HG02571 (cell line): ENCODE measurements around the gene C5AR2.
"Not testable (repeated sequence)": the region's sequence is repeated elsewhere in the genome, so short reads cannot be mapped to it uniquely, and the experiment has no call there.

Experiments
- ATAC-seq: cut with Tn5 transposase; IDR thresholded peaks from one replicate; pipeline ENCODE4 v1.9.1; 2021; ENCODE audit warnings: mild to moderate bottlenecking, moderate library complexity; ENCODE audit not compliant: unreplicated experiment

The C5AR2 gene

DNA sequence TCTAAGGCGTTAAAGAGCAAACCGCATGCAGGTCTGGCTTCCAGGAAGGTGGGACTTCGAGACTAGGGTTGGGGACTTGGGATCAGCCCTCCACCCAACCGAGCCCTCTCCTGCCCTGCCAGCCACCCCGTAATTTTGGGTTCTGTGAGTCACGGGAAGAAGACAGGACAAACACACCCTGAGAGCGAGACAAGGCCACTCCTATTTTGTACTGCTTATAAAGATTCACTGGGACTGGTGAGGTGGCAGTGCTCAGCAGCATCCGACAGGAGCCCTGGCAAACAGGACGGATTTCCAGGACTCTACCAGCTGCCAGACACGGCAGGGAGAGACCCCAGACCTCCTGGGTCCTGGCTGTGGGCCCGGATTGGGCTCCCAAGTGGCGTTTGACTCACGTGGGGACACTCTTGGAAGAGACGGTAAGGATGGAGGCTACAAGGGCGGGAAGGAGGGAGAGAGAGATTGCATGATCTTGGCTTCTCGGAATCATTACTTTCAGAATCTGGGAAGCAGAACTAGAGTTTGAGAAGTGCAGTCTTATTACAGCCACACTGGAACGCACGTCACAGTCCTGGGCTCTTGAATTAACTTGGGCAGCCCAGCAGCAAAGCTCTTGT lies at the start of gene C5AR2:
TSS of gene C5AR2 (plus strand) at position 245 of the 617 bp plus-strand sequence. CDS start 8,625 bp downstream, outside the sequence.
- no peak for ATAC-seq

DNA sequence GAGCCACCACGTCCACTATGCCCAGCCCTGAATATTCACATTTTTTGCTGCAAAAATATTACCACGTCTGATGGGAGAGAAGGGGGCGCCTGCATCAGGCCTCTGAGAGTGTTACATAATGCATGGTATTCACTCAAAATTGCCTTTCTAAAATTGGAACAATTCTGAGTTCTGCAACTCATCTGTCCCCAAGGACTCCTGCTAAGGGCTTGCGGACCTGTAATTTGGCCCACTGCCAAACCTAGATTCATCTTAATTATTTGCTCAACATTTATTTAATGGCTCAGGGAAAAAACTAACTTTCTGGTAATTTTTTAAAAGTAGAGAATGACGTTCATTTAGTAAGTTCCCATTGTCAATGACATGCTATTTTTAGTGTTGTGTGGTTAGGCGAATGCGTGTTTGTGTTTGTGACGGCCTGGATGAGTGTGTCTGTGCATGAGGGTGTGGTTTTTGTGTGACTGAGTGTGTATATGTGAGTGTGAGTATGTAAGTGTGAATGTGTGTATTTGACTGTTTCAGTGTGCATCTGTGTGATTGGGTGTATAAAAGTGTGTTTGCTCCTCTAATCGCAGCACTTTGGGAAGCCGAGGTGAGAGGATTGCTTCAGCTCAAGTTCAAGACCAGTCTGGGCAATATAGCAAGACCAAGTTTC lies 48.4 kb upstream of the C5AR2 start:
- no peak for ATAC-seq

DNA sequence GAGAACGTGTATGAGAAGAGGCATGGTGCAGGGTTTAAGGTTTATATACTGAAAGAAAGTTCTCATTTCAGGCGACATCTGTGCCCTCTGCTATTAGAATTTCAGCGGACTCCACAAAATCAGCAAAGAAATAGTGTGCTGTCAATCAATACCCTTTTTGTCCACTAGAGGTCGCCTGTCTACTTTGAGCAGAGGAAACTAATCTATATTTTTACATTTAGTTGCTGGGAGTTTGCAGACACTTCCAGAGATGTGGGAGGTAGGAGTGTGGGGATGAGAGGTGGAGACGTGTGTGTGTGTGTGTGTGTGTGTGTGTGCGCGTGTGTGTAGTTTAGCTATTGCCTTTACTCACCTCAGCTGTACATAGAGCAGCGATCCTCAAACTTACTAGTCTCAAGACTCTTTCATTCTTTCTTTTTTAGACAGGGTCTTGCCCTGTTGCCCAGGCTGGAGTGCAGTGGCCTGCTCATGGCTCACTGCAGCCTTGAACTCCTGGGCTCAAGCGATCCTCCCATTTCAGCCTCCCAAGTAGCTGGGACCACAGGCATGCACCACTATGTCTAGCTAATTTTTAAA lies 47.6 kb upstream of the C5AR2 start:
- ATAC-seq = no peak

DNA sequence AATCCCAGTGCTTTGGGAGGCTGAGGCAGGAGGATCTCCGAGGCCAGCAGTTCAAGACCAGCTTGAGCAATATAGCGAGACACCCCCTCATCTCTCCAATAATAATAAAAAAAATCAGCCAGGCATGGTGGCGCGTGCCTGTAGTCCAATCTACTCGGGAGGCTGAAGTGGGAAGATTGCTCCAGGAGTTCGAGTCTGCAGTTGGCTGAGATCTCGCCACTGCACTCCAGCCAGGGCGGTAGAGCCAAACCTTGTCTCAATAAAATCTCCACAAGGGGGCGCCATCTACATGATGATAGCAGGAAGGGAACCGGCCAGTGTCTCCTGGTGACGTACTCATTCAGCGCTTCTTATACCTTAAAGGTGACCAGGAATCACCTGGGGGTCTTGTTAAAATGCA lies 35.9 kb upstream of the C5AR2 start:
- ATAC-seq = no peak

DNA sequence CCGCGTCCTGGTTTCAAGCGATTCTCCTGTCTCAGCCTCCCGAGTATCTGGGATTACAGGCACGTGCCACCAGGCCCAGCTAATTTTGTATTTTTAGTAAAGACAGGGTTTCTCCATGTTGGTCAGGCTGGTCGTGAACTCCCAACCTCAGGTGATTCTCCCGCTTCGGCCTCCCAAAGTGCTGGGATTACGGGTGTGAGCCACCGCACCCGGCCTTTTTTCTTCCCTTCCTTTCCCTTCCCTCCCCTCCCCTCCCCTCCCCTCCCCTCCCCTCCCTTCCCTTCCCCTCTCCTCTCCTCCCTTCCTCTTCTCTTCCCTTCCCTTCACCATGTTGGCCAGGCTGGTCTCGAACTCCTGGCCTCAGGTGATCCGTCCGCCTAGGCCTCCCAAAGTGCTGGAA lies 31.1 kb upstream of the C5AR2 start:
- not testable (repeated sequence) for ATAC-seq

DNA sequence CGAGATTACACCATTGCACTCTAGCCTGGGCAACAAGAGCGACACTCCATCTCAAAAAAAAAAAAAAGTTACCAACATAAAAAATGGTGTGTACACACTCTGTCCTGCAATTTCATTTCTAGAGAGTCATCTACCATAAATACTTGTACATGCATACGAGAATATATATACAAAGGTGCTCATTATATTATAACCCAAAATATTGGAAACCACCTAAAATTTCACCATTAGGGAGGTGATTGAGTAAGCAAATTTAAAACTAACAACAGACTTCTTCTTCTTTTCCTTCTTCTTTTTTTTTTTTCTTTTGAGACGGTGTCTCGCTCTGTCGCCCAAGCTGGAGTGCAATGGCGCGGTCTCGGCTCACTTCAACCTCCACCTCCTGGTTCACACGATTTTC lies 29.7 kb upstream of the C5AR2 start:
- ATAC-seq = no peak

DNA sequence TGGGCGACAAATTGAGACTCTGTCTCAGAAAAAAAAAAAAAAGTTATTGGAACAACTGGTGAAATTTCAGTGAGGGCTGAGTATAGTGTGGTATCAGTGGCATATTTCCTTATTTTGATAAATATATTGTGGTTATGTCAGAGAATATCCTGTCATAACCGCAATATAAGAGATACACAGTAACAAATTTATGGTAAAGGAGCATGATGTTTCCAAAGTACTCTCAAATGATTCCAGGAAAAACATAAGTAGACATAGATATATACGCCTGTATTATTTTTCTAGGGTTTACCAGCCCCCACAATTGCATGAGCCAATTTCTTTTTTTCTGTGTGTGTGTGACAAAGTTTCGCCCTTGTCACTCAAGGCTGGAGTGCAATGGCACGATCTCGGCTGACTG lies 28.0 kb upstream of the C5AR2 start:
- no peak for ATAC-seq

DNA sequence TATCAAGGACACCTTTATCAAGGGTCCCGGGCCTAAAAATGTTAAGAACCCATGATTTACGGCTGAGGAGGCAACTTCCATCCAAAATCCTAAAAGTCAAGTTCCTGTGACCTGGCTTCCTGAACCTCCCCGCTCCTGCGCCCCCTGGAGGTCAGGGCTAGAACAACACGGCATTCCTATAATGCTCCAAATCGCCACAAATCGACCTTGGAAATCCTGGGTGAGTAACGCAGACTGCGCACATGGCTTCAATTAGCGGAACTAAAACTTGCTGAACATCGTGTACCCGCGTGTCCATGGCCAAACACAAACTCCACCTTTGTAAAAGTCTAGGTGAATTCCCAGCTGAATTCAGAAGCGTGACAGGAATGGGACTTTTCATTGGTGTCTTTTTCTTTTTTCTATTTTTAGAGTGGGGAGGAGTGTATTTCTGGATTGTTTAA lies 26.6 kb upstream of the C5AR2 start:
- no peak for ATAC-seq

DNA sequence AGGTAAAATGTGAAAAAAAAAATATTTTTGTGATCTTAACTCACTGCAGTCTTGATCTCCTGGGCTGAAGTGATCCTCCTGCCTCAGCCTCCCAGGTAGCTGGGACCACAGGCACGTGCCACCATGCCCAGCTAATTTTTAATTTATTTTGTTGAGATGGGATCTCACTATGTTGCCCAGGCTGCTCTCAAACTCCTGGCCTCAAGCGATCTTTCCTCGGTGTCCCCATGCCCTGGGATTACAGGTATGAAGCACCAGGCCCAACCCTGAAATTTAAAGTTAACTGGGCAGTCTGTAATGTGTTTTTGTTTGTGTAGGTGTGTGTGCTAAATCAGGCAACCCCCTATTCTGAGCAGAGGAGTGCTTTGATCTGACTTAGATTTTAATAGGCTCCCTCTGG lies 25.7 kb upstream of the C5AR2 start:
- no peak for ATAC-seq

DNA sequence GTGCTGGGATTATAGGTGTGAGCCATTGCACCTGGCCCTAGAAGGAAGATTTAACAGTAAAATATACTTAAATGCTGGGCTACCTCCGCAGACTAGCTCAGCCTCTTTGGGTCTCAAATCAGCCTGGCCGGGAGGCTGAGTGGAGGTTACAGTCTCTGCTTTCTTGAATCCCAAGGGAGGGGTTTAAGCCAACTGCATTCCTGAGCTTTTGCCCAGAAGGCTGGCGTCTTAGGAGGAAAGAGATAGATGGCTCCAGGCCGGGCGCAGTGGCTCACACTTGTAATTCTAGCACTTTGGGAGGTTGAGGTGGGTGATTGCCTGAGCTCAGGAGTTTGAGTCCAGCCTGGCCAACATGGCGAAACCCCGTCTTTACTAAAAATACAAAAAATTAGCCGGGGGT lies 22.9 kb upstream of the C5AR2 start:
- no peak for ATAC-seq

DNA sequence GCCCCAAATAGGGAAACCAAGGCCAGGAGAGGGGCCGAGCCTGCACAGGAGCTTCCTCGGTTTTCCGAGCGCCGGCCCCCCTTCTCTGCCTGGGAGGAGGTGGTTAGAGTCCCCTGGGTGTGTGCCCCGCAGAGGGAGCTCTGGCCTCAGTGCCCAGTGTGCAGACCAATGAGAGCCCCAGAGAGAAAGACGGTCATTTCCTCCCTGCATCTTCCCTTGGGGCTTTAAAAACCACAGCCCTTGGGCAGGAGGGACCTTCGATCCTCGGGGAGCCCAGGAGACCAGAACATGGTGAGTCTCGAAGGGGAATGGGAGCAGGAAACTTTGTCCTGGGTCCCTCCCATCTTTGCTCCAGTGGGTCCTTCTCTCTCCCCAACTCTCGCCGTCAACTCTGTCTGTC lies 22.4 kb upstream of the C5AR2 start, which contains the start of gene C5AR1:
TSS of gene C5AR1 (plus strand) at position 254 of the 400 bp plus-strand sequence. CDS start at position 289, 35 bp downstream.
- ATAC-seq = no peak

DNA sequence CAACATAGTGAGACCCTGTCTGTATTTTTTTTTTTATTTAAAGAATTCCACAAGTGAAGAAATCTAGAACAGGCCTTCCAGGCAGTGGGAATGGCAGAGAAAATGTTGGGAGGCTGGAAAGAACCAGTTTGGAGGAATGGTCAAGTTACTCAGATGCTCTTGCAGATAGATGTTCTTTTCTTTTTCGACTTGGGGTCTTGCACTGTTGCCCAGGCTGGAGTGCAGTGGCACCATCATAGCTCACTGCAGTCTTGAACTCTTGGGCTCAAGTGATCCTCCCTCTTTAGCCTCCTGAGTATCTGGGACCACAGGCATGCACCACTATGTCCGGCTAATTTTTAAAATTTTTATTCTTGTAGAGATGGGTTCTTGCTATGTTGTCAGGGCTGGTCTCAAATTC lies 21.7 kb upstream of the C5AR2 start:
- no peak for ATAC-seq

DNA sequence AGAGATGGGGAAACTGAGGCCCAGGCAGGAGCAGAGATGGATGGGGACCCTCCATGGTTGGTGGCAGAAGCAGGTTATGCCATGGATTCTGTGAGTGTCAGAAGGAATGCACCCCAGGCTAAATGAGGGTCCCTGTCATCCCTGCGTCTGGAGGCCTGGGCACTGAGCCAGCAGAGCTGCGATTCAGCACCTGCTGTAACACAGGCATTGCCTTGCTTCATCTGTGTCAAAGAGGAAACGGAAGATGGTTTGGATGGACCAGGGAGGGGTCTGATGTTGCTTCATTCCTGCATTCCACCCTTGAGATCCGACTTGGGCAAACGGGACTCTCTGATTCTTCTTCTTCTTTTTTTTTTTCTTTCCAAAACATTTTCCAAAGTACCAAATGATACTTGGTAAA lies 21.2 kb upstream of the C5AR2 start:
- no peak for ATAC-seq

DNA sequence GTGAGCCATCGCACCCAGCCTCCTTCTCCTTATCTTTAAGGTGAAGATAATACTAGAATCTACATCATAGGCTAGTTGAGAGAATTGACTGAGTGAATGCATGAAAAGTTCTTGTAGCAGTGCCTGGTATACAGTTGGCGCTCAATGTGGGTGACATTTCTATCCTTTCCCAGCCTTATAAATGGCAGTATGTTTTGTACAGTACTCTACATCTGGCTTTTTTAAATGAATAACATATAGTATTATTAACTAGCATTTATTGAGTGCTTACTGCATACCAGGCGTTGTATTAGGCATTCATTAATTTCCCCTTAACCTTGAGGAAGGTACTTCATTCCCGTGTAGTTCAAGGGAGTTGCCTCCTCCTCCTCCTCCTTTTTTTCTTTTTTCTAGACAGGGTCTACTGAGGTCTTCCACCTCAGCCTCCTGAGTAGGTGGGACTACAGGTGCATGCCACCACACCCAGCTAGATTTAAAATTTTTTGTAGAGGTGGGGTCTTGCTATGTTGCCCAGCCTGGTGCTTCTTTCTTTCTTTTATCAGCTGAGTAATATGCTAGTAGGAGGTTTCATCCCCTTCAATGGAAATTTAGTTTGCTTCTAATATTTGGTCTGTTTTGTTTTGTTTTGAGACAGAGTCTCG lies 19.5 kb upstream of the C5AR2 start:
- no peak for ATAC-seq

DNA sequence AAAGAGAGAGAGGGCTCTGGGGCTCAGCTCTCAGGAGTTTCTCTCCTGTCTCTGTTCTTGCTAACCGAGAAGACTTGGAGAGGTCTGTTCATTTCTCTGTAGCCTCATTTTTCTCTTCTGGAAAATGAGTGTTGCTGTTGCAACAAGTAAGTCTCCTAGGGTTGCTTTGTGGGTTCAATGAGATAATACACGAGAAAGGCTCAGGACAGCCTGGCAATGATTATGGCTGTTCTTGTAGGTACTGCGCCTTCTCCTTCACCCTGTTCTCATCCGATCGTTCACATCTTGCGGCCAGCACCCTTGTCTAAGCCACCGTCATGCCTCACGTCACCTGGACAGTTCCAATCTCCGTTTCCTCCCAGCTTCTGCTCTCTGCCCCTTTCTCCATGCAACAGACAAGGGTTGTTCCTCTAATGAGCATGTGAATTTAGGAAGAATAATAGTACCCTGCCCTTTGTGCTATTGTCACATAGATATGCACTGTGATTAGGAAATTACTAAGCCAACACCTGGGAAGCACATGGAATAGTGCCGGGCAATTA lies 18.1 kb upstream of the C5AR2 start:
- no peak for ATAC-seq

DNA sequence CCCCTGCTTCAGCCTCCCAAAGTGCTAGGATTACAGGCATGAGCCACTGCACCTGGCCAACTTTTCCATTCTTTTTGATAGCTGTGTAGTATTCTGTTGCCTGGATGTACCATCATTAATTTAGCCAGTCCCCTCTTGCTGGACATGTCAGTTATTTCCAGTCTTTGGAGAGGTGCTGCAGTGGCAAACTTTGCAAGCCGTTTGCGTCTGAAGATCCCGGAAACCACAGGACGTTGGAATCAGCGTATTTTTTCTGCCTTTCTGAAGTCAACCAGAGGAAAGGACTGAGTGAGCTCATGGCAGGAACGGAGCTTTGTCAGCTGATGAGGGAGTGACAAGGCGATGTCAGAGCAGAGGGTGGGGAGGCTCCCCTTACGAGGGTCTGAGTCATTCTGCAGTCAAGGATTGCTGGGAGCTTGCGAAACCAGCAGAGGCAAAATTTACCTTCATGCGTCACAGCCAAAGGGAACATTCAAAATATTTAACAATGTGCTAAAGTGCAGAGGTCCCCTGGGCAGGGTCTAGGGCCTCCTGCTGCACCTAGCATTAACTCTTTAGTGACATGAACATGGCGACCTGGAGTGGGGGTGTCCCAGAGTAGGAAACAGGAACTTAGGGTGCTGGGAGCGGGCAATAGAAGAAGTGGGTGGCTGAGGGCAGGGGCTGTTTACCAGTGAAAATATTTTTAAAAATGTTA lies 16.7 kb upstream of the C5AR2 start:
- no peak for ATAC-seq

DNA sequence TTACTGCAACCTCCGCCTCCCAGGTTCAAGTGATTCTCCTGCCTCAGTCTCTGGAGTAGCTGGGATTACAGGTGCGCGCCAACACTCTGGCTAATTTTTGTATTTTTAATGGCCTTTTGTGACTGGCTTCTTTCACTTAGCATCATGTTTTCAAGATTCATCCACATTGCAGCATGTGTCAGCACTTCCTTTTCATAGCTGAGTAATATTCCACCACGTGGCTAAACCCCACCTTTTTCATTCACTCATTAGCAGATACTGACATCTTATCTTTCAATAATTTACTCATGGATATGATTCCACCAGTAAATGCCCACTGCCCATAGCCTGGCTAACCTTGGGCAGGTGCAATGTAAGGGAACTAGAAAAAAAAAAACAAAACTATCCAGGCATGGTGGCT lies 15.5 kb upstream of the C5AR2 start:
- no peak for ATAC-seq

DNA sequence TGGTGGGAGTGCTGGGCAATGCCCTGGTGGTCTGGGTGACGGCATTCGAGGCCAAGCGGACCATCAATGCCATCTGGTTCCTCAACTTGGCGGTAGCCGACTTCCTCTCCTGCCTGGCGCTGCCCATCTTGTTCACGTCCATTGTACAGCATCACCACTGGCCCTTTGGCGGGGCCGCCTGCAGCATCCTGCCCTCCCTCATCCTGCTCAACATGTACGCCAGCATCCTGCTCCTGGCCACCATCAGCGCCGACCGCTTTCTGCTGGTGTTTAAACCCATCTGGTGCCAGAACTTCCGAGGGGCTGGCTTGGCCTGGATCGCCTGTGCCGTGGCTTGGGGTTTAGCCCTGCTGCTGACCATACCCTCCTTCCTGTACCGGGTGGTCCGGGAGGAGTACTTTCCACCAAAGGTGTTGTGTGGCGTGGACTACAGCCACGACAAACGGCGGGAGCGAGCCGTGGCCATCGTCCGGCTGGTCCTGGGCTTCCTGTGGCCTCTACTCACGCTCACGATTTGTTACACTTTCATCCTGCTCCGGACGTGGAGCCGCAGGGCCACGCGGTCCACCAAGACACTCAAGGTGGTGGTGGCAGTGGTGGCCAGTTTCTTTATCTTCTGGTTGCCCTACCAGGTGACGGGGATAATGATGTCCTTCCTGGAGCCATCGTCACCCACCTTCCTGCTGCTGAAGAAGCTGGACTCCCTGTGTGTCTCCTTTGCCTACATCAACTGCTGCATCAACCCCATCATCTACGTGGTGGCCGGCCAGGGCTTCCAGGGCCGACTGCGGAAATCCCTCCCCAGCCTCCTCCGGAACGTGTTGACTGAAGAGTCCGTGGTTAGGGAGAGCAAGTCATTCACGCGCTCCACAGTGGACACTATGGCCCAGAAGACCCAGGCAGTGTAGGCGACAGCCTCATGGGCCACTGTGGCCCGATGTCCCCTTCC lies 11.8 kb upstream of the C5AR2 start:
- ATAC-seq = no peak

DNA sequence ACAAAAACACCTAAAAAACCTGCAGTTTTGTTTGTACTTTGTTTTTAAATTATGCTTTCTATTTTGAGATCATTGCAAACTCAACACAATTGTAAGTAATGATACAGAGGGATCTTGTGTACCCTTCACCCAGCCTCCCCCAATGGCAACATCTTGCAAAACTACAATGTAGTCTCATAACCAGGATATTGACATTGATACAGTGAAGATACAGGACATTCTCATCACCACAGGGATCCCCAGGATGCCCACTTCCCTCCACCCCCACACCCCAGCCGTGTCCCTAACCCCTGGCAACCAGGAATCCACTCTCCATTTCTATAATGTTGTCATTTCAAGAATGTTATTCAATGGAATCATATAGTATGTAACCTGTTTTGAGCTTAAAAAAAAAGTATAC lies 10.3 kb upstream of the C5AR2 start:
- ATAC-seq = no peak

DNA sequence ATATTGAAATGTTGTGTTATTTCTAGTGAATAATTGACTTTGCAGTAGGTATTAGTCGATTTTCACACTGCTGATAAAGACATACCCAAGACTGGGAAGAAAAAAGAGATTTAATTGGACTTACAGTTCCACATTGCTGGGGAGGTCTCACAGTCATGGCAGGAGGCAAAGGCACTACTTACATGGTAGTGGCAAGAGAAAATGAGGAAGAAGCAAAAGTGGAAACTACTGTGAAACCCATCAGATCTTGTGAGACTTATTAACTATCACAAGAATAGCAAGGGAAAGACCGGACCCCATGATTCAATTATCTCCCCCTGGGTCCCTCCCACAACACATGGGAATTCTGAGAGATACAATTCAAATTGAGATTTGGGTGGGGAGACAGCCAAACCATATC lies 9.9 kb upstream of the C5AR2 start:
- no peak for ATAC-seq
